Liver (tissue), 9 donors: ENCODE data around the gene OSBP2. TPM values are rescaled to one million over a fixed set of nuclear protein-coding genes. Genes with fewer than 3 reads are reported as not detected.
A peak's percentile ranks its signal among the peaks of the same experiment; 100 is the strongest.

ENCODE experiments used
- DNase-seq: peaks from one replicate; pipeline ENCODE4 v3.0.0-alpha.2; 2017; ENCODE audit warnings: low spot score
- H3K27ac ChIP-seq, 2 donors: one replicate each; pipeline ENCODE4 v1.7.0; 2013; ENCODE audit warnings: inconsistent platforms in 2 of 2, low read length in 2 of 2, control low read depth in 1 of 2, low read depth in 1 of 2, mild to moderate bottlenecking in 1 of 2
- H3K27me3 ChIP-seq, 4 donors: one replicate each; pipeline versions ENCODE4 v1.6.1 to v1.7.0; 2013; ENCODE audit warnings: low read length in 3 of 4, inconsistent platforms in 1 of 4, mild to moderate bottlenecking in 1 of 4, moderate library complexity in 1 of 4; ENCODE audit not compliant: control insufficient read depth in 4 of 4, insufficient read depth in 4 of 4
- H3K36me3 ChIP-seq, 4 donors: one replicate each; pipeline versions ENCODE4 v1.6.1 to v1.7.0; 2013; ENCODE audit warnings: low read length in 3 of 4, mild to moderate bottlenecking in 3 of 4, low read depth in 1 of 4, moderate library complexity in 1 of 4; ENCODE audit not compliant: control insufficient read depth in 4 of 4, insufficient read depth in 3 of 4
- H3K4me1 ChIP-seq, 4 donors: one replicate each; pipeline versions ENCODE4 v1.6.1 to v1.7.0; 2013; ENCODE audit warnings: low read length in 3 of 4, mild to moderate bottlenecking in 3 of 4, moderate library complexity in 1 of 4; ENCODE audit not compliant: control insufficient read depth in 4 of 4, insufficient read depth in 4 of 4
- H3K4me3 ChIP-seq, 3 donors: one replicate each; pipeline versions ENCODE4 v1.6.1 to v1.7.0; 2013; ENCODE audit warnings: low read length in 3 of 3, control low read depth in 1 of 3, low read depth in 1 of 3, mild to moderate bottlenecking in 1 of 3
- H3K9ac ChIP-seq, 2 donors: one replicate each; pipeline ENCODE4 v1.7.0; 2013; ENCODE audit warnings: low read length in 2 of 2, mild to moderate bottlenecking in 2 of 2, moderate library complexity in 2 of 2, control low read depth in 1 of 2, low read depth in 1 of 2
- H3K9me3 ChIP-seq, 4 donors: one replicate each; pipeline versions ENCODE4 v1.6.1 to v1.7.0; 2013; ENCODE audit warnings: low read length in 3 of 4; ENCODE audit not compliant: control insufficient read depth in 4 of 4
- CTCF ChIP-seq: fragments of 150-350 bp; IDR thresholded peaks from 2 replicates; pipeline ENCODE4 v1.5.1; 2017; ENCODE audit warnings: improper control_type of control experiment, low read depth, low read length; ENCODE audit not compliant: missing input control
- EGR1 ChIP-seq, 2 donors: IDR thresholded peaks; 2 replicates each; pipeline ENCODE4 v1.6.1; 2016 to 2018; ENCODE audit warnings: antibody characterized with exemption in 2 of 2, low read depth in 2 of 2
- FOXA2 ChIP-seq: IDR thresholded peaks from 2 replicates; pipeline ENCODE4 v1.6.1; 2016; ENCODE audit warnings: antibody characterized with exemption
- GABPA ChIP-seq, 2 donors: IDR thresholded peaks in 1 of 2; conservative IDR thresholded peaks in 1 of 2; 2 replicates each; pipeline ENCODE4 v1.6.1; 2016; ENCODE audit warnings: antibody characterized with exemption in 2 of 2, mild to moderate bottlenecking in 1 of 2, moderate library complexity in 1 of 2
- HNF4A ChIP-seq, 2 donors: conservative IDR thresholded peaks; 2 replicates each; pipeline ENCODE4 v1.6.1; 2016; ENCODE audit warnings: antibody characterized with exemption in 2 of 2, mild to moderate bottlenecking in 2 of 2
- HNF4G ChIP-seq: IDR thresholded peaks from 2 replicates; pipeline ENCODE4 v1.6.1; 2016; ENCODE audit warnings: antibody characterized with exemption
- JUND ChIP-seq, 2 donors: IDR thresholded peaks; 2 replicates each; pipeline ENCODE4 v1.6.1; 2016; ENCODE audit warnings: antibody characterized with exemption in 2 of 2
- NR2F2 ChIP-seq: IDR thresholded peaks from 2 replicates; pipeline ENCODE4 v1.6.1; 2016; ENCODE audit warnings: antibody characterized with exemption
- RAD21 ChIP-seq, 2 donors: IDR thresholded peaks; 2 replicates each; pipeline ENCODE4 v1.6.1; 2016; ENCODE audit warnings: antibody characterized with exemption in 2 of 2, mild to moderate bottlenecking in 2 of 2
- REST ChIP-seq: IDR thresholded peaks from 2 replicates; pipeline ENCODE4 v1.6.1; 2016; ENCODE audit warnings: antibody characterized with exemption, mild to moderate bottlenecking
- SP1 ChIP-seq: IDR thresholded peaks from 2 replicates; pipeline ENCODE4 v1.6.1; 2018; ENCODE audit warnings: antibody characterized with exemption, mild to moderate bottlenecking
- TAF1 ChIP-seq: conservative IDR thresholded peaks from 2 replicates; pipeline ENCODE4 v1.6.1; 2016; ENCODE audit warnings: antibody characterized with exemption, mild to moderate bottlenecking
- YY1 ChIP-seq: IDR thresholded peaks from 2 replicates; pipeline ENCODE4 v1.6.1; 2016; ENCODE audit warnings: antibody characterized with exemption, mild to moderate bottlenecking
- WGBS: extraction: QIAGEN DNeasy Blood & Tissue Kit; methylation state at CpG from one replicate; pipeline ENCODE4 v1.1.7; 2013; 5-methylcytosine and 5-hydroxymethylcytosine counted together
- polyA plus RNA-seq, 2 donors: library from polyadenylated mRNA; stranded (reverse) in 1 of 2; unstranded in 1 of 2; fragments of 200-250 nt in 1 of 2; fragments of >200 nt in 1 of 2; fragmentation: Nextera tagmentation in 1 of 2; extraction: Ambion mirVana in 1 of 2; gene quantifications; one replicate each; pipeline versions ENCODE4 v1.2.1 to v1.2.3, GENCODE V29; 2013 to 2015
- total RNA-seq, 2 donors: library from RNA; depleted of rRNA; stranded (reverse); fragments of >200 nt; gene quantifications; one replicate each; pipeline ENCODE4 v1.2.3, GENCODE V29; 2014
- donor health status: healthy.
- donor health status: healthy.
- donor health status: healthy.
- donor health status: healthy.
- donor health status: healthy.

The OSBP2 gene
- total and polyA plus RNA-seq, 4 donors: 0.43 to 192 (median 0.86) TPM

GRCh38 chr22:30802202-30803166, 107.8 kb downstream of the OSBP2 start:
- no peak overlapping the region for H3K27ac ChIP-seq
- H3K9me3 ChIP-seq: no peaks in the 10 kb centered on the region
- peak; percentile 84 for DNase-seq
- WGBS: 4% methylated on average over 85 of the region's 85 CpGs
- no peaks in the 10 kb centered on the region for H3K27me3 ChIP-seq
- peaks cover 4 to 10% (median 5%) of the 10 kb centered on the region in 4 donors for H3K4me1 ChIP-seq
- no peak for TF ChIP-seq JUND (IDR thresholded peaks at IDR 0.05)
- no peak for TF ChIP-seq NR2F2
- no peak for TF ChIP-seq FOXA2
- TF ChIP-seq HNF4G: no peak
- TF ChIP-seq RAD21 (IDR thresholded peaks at IDR 0.05): peak in 1 of 2 donors; percentile 48
- TF ChIP-seq REST: peak; percentile 99
- TF ChIP-seq TAF1: no peak
- TF ChIP-seq HNF4A (conservative IDR thresholded peaks at IDR 0.05): no peak
- TF ChIP-seq YY1: no peak
- TF ChIP-seq SP1: no peak
- TF ChIP-seq CTCF: peak; percentile 56
- TF ChIP-seq GABPA (IDR thresholded peaks at IDR 0.05 in 1 of 2, conservative IDR thresholded peaks at IDR 0.05 in 1 of 2): no peak
- TF ChIP-seq EGR1 (IDR thresholded peaks at IDR 0.05; ENCODE audit: low read depth in 2 of 2): no peak
- no peak overlapping the region for H3K9ac ChIP-seq
- H3K36me3 ChIP-seq: no peaks in the 10 kb centered on the region
- H3K4me3 ChIP-seq: peak overlapping the region in 1 of 3 donors; percentile 14

- WGBS: 84% methylated on average over 5 of the region's 5 CpGs
Observed at GRCh38 chr22:30803679-30804078, 109.0 kb downstream of the OSBP2 start.

More at GRCh38 chr22:30803679-30804078, 109.0 kb downstream of the OSBP2 start:
- Histone ChIP-seq H3K27ac (no peak overlapping the region), H3K27me3 (no peaks in the 10 kb centered on the region), H3K36me3 (no peaks in the 10 kb centered on the region), H3K4me3 (no peak overlapping the region), H3K9ac (no peak overlapping the region), H3K9me3 (no peaks in the 10 kb centered on the region), H3K4me1 (peaks cover 4 to 10% (median 5%) of the 10 kb centered on the region in 4 donors)
- DNase-seq: no peak
- TF ChIP-seq RAD21 (IDR thresholded peaks at IDR 0.05): no peak
